HuH-7.5 (cell line): ENCODE data around the gene IQGAP2.
"Not testable (repeated sequence)": the region's sequence is repeated elsewhere in the genome, so short reads cannot be mapped to it uniquely, and the experiment has no call there.

Experiments
- DNase-seq: peaks from one replicate; pipeline ENCODE4 v3.0.0; 2011; ENCODE audit warnings: low spot score

Gene IQGAP2

GRCh38 chr5:76542887-76543690 lies 140.0 kb downstream of the IQGAP2 start:
- DNase-seq, result no peak

GRCh38 chr5:76544268-76544926 lies 141.3 kb downstream of the IQGAP2 start:
- DNase-seq, result no peak

GRCh38 chr5:76545184-76545583 lies 142.1 kb downstream of the IQGAP2 start:
- DNase-seq, result no peak

- no peak for DNase-seq
Measured at GRCh38 chr5:76546497-76547102, 143.5 kb downstream of the IQGAP2 start.

GRCh38 chr5:76547242-76547890 lies 144.3 kb downstream of the IQGAP2 start:
- no peak for DNase-seq

- DNase-seq, result no peak
Measured at GRCh38 chr5:76547891-76548524, 144.9 kb downstream of the IQGAP2 start.

- no peak for DNase-seq
Measured at GRCh38 chr5:76548525-76549229, 145.6 kb downstream of the IQGAP2 start.

- DNase-seq, result not testable (repeated sequence)
Measured at GRCh38 chr5:76550881-76551280, 147.8 kb downstream of the IQGAP2 start.

- DNase-seq, result no peak
Measured at GRCh38 chr5:76552546-76552945, 149.5 kb downstream of the IQGAP2 start.

GRCh38 chr5:76553251-76553650 lies 150.2 kb downstream of the IQGAP2 start:
- no peak for DNase-seq

- no peak for DNase-seq
Measured at GRCh38 chr5:76555114-76555513, 152.0 kb downstream of the IQGAP2 start.

- no peak for DNase-seq
Measured at GRCh38 chr5:76555717-76556116, 152.6 kb downstream of the IQGAP2 start.

GRCh38 chr5:76556511-76557221 lies 153.6 kb downstream of the IQGAP2 start:
- no peak for DNase-seq

- no peak for DNase-seq
Measured at GRCh38 chr5:76560952-76561891, 158.1 kb downstream of the IQGAP2 start.

- no peak for DNase-seq
Measured at GRCh38 chr5:76561959-76562358, 158.9 kb downstream of the IQGAP2 start.

- no peak for DNase-seq
Measured at GRCh38 chr5:76565009-76565408, 161.9 kb downstream of the IQGAP2 start.

GRCh38 chr5:76570153-76570552 lies 167.1 kb downstream of the IQGAP2 start:
- no peak for DNase-seq

GRCh38 chr5:76571559-76571958 lies 168.5 kb downstream of the IQGAP2 start:
- DNase-seq, result no peak

GRCh38 chr5:76576450-76576849 lies 173.4 kb downstream of the IQGAP2 start:
- no peak for DNase-seq

GRCh38 chr5:76576996-76577395 lies 173.9 kb downstream of the IQGAP2 start:
- DNase-seq, result no peak
